Measurements from ENCODE around the gene STAC2. TPM values are rescaled to one million over a fixed set of nuclear protein-coding genes. Genes with fewer than 3 reads are reported as not detected.

STAC2 gene
- total RNA-seq, 4 donors from 2014 or later, result 0.18 to 0.19 TPM; not detected in 2

DNA sequence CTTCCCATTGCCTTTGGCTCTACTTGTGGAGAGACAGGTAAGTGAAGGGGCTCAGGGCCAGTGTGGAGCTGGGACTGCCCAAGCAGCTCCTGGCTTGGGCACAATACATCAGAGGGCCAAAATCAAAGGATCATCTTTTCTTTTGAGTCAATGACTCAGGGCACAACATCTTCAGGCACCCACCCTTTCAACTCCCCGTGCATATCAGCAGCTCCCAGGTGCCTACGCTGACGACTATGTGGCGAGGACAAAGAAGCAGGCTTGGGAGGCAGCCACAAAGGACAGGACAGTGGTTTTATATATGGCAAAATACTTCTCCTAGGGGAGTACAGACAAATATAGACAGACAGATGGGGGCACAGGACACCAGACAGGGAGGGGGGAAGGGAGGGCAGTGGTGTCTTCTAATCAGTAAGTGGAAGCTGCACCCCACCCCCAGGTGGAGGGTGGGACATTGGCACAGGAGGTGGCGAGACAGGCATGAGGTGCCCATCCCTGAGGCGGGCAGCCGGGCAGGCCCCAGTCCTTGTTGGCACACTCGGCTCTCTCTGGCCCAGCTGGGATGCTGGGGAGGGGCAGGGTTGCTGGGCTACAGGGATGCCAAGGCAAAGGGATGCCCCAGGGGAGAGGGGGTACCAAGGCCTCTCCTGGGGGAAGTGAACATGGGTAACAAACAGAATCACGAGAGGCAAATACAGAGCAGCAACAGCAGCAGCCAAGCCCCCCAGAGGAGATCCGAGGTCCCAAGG, 52.0 kb downstream of the STAC2 start:
- Histone ChIP-seq H3K9me3 (no peaks in the 10 kb centered on the region), H3K27ac (no peak overlapping the region), H3K36me3 (peaks cover 0 to 30% (median 0%) of the 10 kb centered on the region in 3 donors), H3K4me1 (peaks cover 0 to 36% (median 9%) of the 10 kb centered on the region in 3 donors), H3K27me3 (no peaks in the 10 kb centered on the region), H3K4me3 (no peak overlapping the region)
- intact Hi-C loops (cut with DNase I), result no loop called here
- no peak for TF ChIP-seq POLR2A (IDR thresholded peaks at IDR 0.05)
- TF ChIP-seq, protein P1, sequence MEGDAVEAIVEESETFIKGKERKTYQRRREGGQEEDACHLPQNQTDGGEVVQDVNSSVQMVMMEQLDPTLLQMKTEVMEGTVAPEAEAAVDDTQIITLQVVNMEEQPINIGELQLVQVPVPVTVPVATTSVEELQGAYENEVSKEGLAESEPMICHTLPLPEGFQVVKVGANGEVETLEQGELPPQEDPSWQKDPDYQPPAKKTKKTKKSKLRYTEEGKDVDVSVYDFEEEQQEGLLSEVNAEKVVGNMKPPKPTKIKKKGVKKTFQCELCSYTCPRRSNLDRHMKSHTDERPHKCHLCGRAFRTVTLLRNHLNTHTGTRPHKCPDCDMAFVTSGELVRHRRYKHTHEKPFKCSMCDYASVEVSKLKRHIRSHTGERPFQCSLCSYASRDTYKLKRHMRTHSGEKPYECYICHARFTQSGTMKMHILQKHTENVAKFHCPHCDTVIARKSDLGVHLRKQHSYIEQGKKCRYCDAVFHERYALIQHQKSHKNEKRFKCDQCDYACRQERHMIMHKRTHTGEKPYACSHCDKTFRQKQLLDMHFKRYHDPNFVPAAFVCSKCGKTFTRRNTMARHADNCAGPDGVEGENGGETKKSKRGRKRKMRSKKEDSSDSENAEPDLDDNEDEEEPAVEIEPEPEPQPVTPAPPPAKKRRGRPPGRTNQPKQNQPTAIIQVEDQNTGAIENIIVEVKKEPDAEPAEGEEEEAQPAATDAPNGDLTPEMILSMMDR (IDR thresholded peaks at IDR 0.05), result no peak
- WGBS, 2 donors, result 30 to 56% methylated on average over 2 to 9 of the region's 10 CpGs
- DNase-seq, result no peak

GRCh38 chr17:39173080-39173479, 52.7 kb downstream of the STAC2 start:
- peaks cover 0 to 30% (median 3%) of the 10 kb centered on the region in 3 donors for H3K4me1 ChIP-seq
- no peak for DNase-seq
- no peaks in the 10 kb centered on the region for H3K9me3 ChIP-seq
- TF ChIP-seq, protein P1 (IDR thresholded peaks at IDR 0.05), result no peak
- TF ChIP-seq POLR2A (IDR thresholded peaks at IDR 0.05), result no peak
- WGBS, 2 donors, result 72 to 75% methylated on average over 4 to 5 of the region's 5 CpGs
- intact Hi-C loops (cut with DNase I), result no loop called here
- H3K27me3 ChIP-seq, result no peaks in the 10 kb centered on the region
- no peak overlapping the region for H3K4me3 ChIP-seq
- H3K36me3 ChIP-seq, result peaks cover 0 to 30% (median 0%) of the 10 kb centered on the region in 3 donors
- H3K27ac ChIP-seq, result no peak overlapping the region

DNA sequence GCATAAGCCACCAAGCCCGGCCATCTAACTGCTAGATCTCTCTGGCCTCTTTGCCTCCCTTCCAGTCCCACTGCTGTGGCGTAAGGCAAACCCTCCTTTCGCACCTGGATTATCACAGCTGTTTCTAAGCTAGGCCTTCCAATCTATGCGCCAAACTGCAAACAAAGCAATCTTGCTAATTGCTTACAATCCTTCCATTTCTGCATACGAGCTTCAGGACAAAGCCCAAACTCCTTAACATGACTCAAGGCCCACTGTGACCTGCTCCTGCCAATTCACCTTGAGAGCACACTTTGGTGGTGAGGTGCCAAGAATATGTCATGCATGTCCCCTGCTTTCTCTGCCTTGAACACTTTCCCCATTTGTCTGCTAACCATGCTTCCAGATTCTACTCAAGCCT, 53.8 kb downstream of the STAC2 start:
- H3K4me3 ChIP-seq, result no peak overlapping the region
- no peaks in the 10 kb centered on the region for H3K27me3 ChIP-seq
- intact Hi-C loops (cut with DNase I), result no loop called here
- no peak for TF ChIP-seq POLR2A (IDR thresholded peaks at IDR 0.05)
- TF ChIP-seq, protein P1 (IDR thresholded peaks at IDR 0.05), result no peak
- peaks cover 0 to 32% (median 5%) of the 10 kb centered on the region in 3 donors for H3K4me1 ChIP-seq
- DNase-seq, result no peak
- H3K9me3 ChIP-seq, result no peaks in the 10 kb centered on the region
- H3K27ac ChIP-seq, result no peak overlapping the region
- 67 to 68% methylated on average over 5 of the region's 5 CpGs for WGBS, 2 donors
- peaks cover 0 to 19% (median 0%) of the 10 kb centered on the region in 3 donors for H3K36me3 ChIP-seq

- WGBS, 2 donors, result 55 to 71% methylated on average over 5 to 6 of the region's 6 CpGs
Observed at GRCh38 chr17:39170558-39170957, 55.2 kb downstream of the STAC2 start.

GRCh38 chr17:39170109-39170508, 55.6 kb downstream of the STAC2 start:
- Histone ChIP-seq H3K4me1 (peaks cover 10 to 46% (median 22%) of the 10 kb centered on the region in 3 donors), H3K4me3 (no peak overlapping the region), H3K27me3 (peaks cover 0 to 13% (median 0%) of the 10 kb centered on the region in 4 donors), H3K9me3 (no peaks in the 10 kb centered on the region), H3K36me3 (peaks cover 0 to 1% (median 0%) of the 10 kb centered on the region in 3 donors), H3K27ac (no peak overlapping the region)
- TF ChIP-seq, protein P1 (IDR thresholded peaks at IDR 0.05), result no peak
- no peak for TF ChIP-seq POLR2A (IDR thresholded peaks at IDR 0.05)
- intact Hi-C loops (cut with DNase I), result no loop called here
- no peak for DNase-seq
- WGBS, 2 donors, result 60 to 62% methylated on average over 4 of the region's 4 CpGs

More at GRCh38 chr17:39170558-39170957, 55.2 kb downstream of the STAC2 start:
- no peaks in the 10 kb centered on the region for H3K9me3 ChIP-seq
- no peak for DNase-seq
- no peak overlapping the region for H3K4me3 ChIP-seq
- H3K36me3 ChIP-seq, result peaks cover 0 to 6% (median 0%) of the 10 kb centered on the region in 3 donors
- TF ChIP-seq, protein P1 (IDR thresholded peaks at IDR 0.05), result no peak
- no peak for TF ChIP-seq POLR2A (IDR thresholded peaks at IDR 0.05)
- H3K27ac ChIP-seq, result no peak overlapping the region
- intact Hi-C loops (cut with DNase I), result no loop called here
- peaks cover 6 to 45% (median 18%) of the 10 kb centered on the region in 3 donors for H3K4me1 ChIP-seq
- peaks cover 0 to 8% (median 0%) of the 10 kb centered on the region in 4 donors for H3K27me3 ChIP-seq

Measured in esophagus squamous epithelium (tissue), 5 donors.